MG63 (cell line): ENCODE data around the gene DUSP10. TPM values are rescaled to one million over a fixed set of nuclear protein-coding genes. Genes with fewer than 3 reads are reported as not detected.

Source experiments
- DNase-seq: peaks from one replicate; pipeline ENCODE4 v3.0.0-alpha.2; 2020
- H3K27me3 ChIP-seq: fragments of 250-450 bp; sonication (Bioruptor Pico); 2 replicates; pipeline ENCODE4 v1.5.1; 2020; ENCODE audit warnings: mild to moderate bottlenecking, moderate library complexity
- H3K36me3 ChIP-seq: fragments of 250-450 bp; sonication (Bioruptor Pico); 2 replicates; pipeline ENCODE4 v1.5.1; 2020; ENCODE audit warnings: mild to moderate bottlenecking, moderate library complexity
- H3K4me3 ChIP-seq: fragments of 250-450 bp; sonication (Bioruptor Pico); 2 replicates; pipeline ENCODE4 v1.5.1; 2020; ENCODE audit warnings: mild to moderate bottlenecking, moderate library complexity
- H3K9me3 ChIP-seq: fragments of 250-450 bp; sonication (Bioruptor Pico); 2 replicates; pipeline ENCODE4 v1.5.1; 2020; ENCODE audit warnings: mild to moderate bottlenecking, moderate library complexity
- total RNA-seq: library from RNA; depleted of rRNA; stranded (reverse); fragments of >200 nt; shearing (Covaris generic); gene quantifications from 2 replicates; pipeline ENCODE4 v1.2.3, GENCODE V29; 2014; ENCODE audit warnings: low replicate concordance

The DUSP10 gene
- total RNA-seq, 1 experiment from 2014 or later = 6.3 TPM

DNA sequence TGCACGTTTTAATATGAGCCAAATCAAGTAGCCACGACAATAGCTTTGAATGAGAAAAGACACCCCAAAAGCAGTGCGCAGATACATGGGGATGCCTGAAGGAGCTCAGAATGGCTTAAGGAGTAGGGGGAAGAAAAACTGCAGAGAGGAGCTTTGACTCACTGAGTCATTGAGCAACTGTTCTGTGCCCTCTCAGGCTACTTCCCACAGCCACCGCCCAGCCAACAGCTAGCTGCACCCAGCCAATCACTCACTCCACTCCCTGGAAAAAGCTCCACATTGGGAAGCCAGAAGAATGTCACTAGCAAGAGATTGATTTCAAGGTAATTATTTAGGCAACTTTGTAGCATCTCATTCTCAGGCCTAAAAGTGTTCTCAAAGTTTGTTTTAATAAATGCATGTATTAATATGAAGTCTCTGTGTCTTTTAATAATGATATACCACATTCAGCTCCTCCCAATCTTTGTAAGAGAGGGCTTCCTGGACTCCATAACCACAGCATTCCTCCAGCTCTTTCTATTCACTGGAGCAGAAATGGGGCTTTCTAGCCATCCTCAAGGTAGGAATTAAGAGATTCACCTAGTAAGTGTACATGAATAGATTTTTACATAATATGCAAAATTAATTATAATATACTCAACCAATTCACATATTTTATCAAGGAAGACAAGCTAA, 16.8 kb downstream of the DUSP10 start:
- H3K4me3 ChIP-seq = no peak overlapping the region
- H3K9me3 ChIP-seq = peaks cover 2% of the 10 kb centered on the region; the same call in 1 of the 2 replicates
- no peaks in the 10 kb centered on the region for H3K27me3 ChIP-seq
- DNase-seq = peak; percentile 64
- no peaks in the 10 kb centered on the region for H3K36me3 ChIP-seq

- Histone ChIP-seq H3K36me3 (no peaks in the 10 kb centered on the region), H3K9me3 (peaks cover 2% of the 10 kb centered on the region; the same call in 1 of the 2 replicates), H3K27me3 (no peaks in the 10 kb centered on the region), H3K4me3 (no peak overlapping the region)
- DNase-seq = no peak
Observed at GRCh38 chr1:221723848-221724236, 18.0 kb downstream of the DUSP10 start.

GRCh38 chr1:221723018-221723847, 18.7 kb downstream of the DUSP10 start:
- DNase-seq = no peak
- H3K27me3 ChIP-seq = no peaks in the 10 kb centered on the region

GRCh38 chr1:221722254-221723017, 19.5 kb downstream of the DUSP10 start:
- no peak for DNase-seq

More at GRCh38 chr1:221723018-221723847, 18.7 kb downstream of the DUSP10 start:
- peaks cover 2% of the 10 kb centered on the region; the same call in 1 of the 2 replicates for H3K9me3 ChIP-seq
- H3K4me3 ChIP-seq = no peak overlapping the region
- H3K36me3 ChIP-seq = no peaks in the 10 kb centered on the region

GRCh38 chr1:221720545-221720944, 21.3 kb downstream of the DUSP10 start:
- Histone ChIP-seq H3K27me3 (no peaks in the 10 kb centered on the region), H3K36me3 (no peaks in the 10 kb centered on the region)
- DNase-seq = no peak

More at GRCh38 chr1:221722254-221723017, 19.5 kb downstream of the DUSP10 start:
- no peaks in the 10 kb centered on the region for H3K27me3 ChIP-seq
- peaks cover 2% of the 10 kb centered on the region; the same call in 1 of the 2 replicates for H3K9me3 ChIP-seq
- no peak overlapping the region for H3K4me3 ChIP-seq
- H3K36me3 ChIP-seq = no peaks in the 10 kb centered on the region

DNA sequence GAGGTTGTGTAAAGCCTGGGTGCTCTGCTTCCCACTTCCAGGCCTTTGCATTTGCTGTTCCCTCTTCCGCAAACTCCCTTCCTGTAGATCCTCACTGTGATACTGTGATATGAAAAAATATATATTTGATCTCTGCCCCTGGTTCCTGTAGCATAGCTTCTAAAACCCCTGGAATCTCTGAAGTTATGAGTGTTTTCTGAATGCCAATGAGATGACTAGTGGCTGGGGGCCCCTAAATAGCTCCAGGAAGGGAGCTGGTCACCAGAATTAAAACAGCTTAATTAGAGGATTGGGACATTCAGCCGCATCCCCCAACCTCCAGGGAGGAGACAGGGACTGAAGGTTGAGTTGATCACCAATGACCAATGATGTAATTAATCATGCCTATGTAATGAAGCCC, 21.9 kb downstream of the DUSP10 start:
- peaks cover 2% of the 10 kb centered on the region; the same call in 1 of the 2 replicates for H3K9me3 ChIP-seq
- no peaks in the 10 kb centered on the region for H3K36me3 ChIP-seq
- no peak overlapping the region for H3K4me3 ChIP-seq
- H3K27me3 ChIP-seq = no peaks in the 10 kb centered on the region
- DNase-seq = no peak

More at GRCh38 chr1:221720545-221720944, 21.3 kb downstream of the DUSP10 start:
- H3K9me3 ChIP-seq = peaks cover 2% of the 10 kb centered on the region; the same call in 1 of the 2 replicates
- no peak overlapping the region for H3K4me3 ChIP-seq

- DNase-seq = no peak
- Histone ChIP-seq H3K27me3 (no peaks in the 10 kb centered on the region), H3K36me3 (no peaks in the 10 kb centered on the region), H3K4me3 (no peak overlapping the region), H3K9me3 (peaks cover 2% of the 10 kb centered on the region; the same call in 1 of the 2 replicates)
Observed at GRCh38 chr1:221719278-221719597, 22.7 kb downstream of the DUSP10 start.

DNA sequence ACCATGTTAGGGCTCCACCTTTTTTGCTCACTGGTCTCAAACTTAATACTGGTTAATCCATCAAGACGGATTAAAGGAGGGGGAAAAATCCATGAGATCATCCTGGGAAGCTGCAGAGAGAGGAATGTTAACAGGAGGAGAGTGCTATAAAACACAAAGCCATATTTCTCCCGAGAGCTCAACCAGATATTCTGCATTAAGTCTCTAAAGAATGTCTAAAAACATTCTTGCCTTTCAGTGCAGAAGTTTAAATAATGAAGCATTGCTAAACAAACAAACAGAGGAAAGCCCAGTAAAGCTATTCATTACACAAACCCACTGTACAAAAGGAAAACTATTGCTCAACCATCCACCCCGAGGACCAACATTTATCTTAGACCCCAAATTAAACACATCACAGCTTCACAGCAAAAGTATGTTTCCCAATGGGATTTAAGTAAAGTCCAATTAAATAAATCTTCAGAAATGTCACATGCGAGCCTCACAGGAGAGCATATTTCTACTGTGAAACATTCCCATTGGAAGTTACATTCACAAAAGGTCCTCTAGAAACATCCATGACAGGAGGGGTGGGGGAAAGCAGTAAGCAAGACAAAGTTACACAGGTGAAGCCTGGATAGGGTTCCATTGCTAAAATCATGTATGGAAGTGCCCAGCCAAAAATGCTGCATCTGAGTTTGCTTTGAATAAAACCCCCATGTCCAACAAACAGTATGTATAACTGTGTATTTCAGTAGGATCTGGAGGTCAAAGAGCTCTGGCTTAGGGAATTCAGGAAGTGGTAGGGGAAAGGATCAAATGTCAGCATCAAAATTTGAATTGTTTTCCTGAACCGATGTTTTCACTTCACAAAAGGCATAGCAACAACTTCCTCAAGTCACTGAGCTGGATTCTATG, 23.3 kb downstream of the DUSP10 start:
- no peaks in the 10 kb centered on the region for H3K27me3 ChIP-seq
- no peak overlapping the region for H3K4me3 ChIP-seq
- DNase-seq = no peak
- H3K36me3 ChIP-seq = no peaks in the 10 kb centered on the region
- no peaks in the 10 kb centered on the region for H3K9me3 ChIP-seq

- Histone ChIP-seq H3K36me3 (no peaks in the 10 kb centered on the region), H3K27me3 (no peaks in the 10 kb centered on the region), H3K4me3 (no peak overlapping the region), H3K9me3 (no peaks in the 10 kb centered on the region)
- no peak for DNase-seq
Observed at GRCh38 chr1:221717485-221717853, 24.4 kb downstream of the DUSP10 start.

DNA sequence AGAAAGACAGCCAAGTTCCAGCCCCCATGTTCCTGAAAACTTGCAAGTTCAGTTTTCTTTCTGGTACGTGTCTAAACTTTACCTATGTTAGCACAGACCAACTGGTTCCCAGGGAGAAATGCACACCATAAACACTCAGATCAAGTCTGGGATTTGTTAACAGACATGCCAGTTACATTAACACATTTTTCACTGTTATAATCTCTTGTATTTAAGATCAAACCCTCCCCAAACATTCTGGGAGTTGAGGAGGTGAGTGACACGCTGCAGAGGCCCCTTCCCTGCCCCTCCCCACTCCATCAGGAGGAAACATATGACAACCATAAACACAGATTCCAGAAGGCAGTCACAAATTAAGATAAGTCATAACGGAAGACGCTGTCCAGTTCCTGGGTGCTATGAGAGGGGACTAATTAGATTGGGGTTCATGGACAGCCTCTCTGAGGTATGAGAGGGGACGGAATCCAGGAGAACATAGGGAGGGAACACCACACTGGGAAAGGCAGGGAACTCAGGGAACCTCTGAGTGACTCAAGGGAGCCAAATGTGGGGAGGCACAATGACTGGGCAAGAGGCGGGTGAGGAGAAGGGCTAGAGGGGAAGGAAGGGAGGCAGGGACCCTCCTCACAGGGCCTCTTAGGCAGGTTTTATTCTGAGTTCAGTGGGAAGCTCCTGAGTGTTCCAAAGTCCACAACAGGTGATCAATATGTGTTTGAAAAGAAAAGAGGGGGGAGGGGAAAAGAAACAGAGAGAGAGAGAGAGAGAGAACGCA, 25.0 kb downstream of the DUSP10 start:
- DNase-seq = no peak
- Histone ChIP-seq H3K9me3 (no peaks in the 10 kb centered on the region), H3K27me3 (no peaks in the 10 kb centered on the region), H3K4me3 (no peak overlapping the region), H3K36me3 (no peaks in the 10 kb centered on the region)

- Histone ChIP-seq H3K4me3 (no peak overlapping the region), H3K36me3 (no peaks in the 10 kb centered on the region), H3K27me3 (no peaks in the 10 kb centered on the region), H3K9me3 (no peaks in the 10 kb centered on the region)
- DNase-seq = no peak
Observed at GRCh38 chr1:221715321-221716169, 26.3 kb downstream of the DUSP10 start.

DNA sequence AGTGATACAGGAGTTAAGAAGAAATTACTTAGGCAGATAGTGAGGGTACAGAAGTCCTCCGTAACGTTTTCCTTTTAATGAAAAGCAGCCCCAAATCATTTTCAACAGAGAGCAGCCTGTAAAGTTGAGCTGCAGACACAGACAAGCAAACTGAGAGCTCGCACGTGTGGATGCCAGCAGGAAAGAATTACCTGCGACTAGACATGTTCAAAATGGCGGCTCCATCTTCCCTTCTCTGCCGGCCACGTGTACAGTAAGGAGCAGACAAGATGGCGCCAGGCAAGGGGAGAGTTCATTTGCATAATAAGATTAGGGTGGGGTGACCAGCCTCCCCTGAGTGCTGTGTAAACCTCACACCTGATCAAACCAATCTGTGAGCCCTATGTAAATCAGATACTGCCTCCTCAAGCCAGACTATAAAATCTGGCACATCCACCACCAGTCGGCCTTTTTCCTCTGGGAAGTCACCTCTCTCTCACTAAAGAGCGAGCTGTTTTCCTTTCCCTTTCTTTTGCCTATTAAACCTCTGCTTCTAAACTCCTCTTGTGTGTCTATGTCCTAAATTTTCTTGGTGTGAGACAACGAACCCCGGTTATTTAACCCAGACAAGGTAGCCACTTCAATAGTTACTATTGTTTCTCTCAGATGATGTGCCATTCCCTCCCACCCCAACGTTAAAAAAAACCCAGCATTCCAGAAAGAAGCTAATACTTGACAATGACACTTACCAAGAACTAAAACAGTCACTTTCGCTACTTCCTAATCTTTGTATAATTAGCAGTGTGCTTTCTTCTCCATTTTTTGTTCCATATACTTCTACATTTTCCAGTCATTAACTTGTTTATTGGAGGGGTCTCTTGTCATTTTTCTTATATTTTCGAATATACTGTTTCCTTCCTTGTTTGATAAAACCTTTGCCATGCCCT, 27.4 kb downstream of the DUSP10 start:
- H3K36me3 ChIP-seq = no peaks in the 10 kb centered on the region
- H3K4me3 ChIP-seq = no peak overlapping the region
- no peaks in the 10 kb centered on the region for H3K9me3 ChIP-seq
- no peak for DNase-seq
- H3K27me3 ChIP-seq = no peaks in the 10 kb centered on the region

GRCh38 chr1:221712776-221713431, 29.0 kb downstream of the DUSP10 start:
- H3K4me3 ChIP-seq = no peak overlapping the region
- H3K9me3 ChIP-seq = no peaks in the 10 kb centered on the region
- H3K36me3 ChIP-seq = no peaks in the 10 kb centered on the region
- H3K27me3 ChIP-seq = no peaks in the 10 kb centered on the region
- no peak for DNase-seq
